ENCODE data around the gene ZNF341. TPM values are rescaled to one million over a fixed set of nuclear protein-coding genes. Genes with fewer than 3 reads are reported as not detected.
A peak's percentile ranks its signal among the peaks of the same experiment; 100 is the strongest.
"Not testable (repeated sequence)": the region's sequence is repeated elsewhere in the genome, so short reads cannot be mapped to it uniquely, and the experiment has no call there.

ZNF341 gene
- total RNA-seq, 1 experiment from 2014 or later, result 0.64 TPM

DNA sequence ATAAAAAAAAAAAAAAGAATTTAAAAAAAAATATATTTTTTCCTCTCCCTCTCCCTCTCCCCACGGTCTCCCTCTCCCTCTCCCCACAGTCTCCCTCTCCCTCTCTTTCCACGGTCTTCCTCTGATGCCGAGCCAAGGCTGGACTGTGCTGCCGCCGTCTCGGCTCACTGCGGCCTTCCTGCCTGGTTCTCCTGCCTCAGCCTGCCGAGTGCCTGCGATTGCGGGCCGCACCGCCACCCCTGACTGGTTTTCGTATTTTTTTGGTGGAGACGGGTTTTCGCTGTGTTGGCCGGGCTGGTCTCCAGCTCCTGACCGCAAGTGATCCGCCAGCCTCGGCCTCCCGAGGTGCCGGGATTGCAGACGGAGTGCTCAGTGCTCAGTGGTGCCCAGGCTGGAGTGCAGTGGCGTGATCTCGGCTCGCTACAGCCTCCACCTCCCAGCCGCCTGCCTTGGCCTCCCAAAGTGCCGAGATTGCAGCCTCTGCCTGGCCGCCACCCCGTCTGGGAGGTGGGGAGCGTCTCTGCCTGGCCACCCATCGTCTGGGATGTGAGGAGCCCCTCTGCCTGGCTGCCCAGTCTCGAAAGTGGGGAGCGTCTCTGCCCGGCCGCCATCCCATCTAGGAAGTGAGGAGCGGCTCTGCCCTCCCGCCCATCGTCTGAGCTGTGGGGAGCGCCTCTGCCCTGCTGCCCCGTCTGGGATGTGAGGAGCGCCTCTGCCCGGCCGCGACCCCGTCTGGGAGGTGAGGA, 30.9 kb upstream of the ZNF341 start:
- in situ Hi-C loops (cut with HindIII; ENCODE audit: low pct_unique_long_range_greater_than_20kb, low sequenced_read_pairs), result not testable (repeated sequence)

GRCh38 chr20:33701629-33702450, 30.0 kb upstream of the ZNF341 start:
- in situ Hi-C loops (cut with HindIII; ENCODE audit: low pct_unique_long_range_greater_than_20kb, low sequenced_read_pairs), result no loop called here
- no peak for DNase-seq (ENCODE audit: low read depth)

More for the DNA sequence above, 30.9 kb upstream of the ZNF341 start:
- not testable (repeated sequence) for DNase-seq (ENCODE audit: low read depth)

DNA sequence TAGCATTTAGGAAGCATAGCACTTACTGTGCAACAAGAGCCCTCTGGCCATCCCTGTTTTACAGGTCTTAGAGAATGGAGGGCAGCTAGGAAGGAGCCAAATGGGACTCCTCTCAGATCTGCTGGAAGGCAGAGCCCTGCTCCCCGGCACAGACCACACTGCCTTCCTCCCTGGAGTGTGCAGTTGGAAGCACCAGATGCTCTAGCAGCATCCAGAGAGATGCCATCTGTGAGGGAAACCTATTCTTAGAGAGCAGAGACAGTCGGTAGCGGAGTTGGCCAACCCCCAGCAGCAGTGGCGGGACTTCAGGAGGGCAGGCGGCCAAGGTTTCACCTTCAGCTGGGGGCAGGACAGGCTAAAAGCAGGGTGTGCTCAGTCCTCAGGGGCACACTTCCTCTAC, 28.9 kb upstream of the ZNF341 start:
- DNase-seq (ENCODE audit: low read depth), result no peak
- in situ Hi-C loops (cut with HindIII; ENCODE audit: low pct_unique_long_range_greater_than_20kb, low sequenced_read_pairs), result no loop called here

- in situ Hi-C loops (cut with HindIII; ENCODE audit: low pct_unique_long_range_greater_than_20kb, low sequenced_read_pairs), result no loop called here
Observed at GRCh38 chr20:33703498-33704137, 28.2 kb upstream of the ZNF341 start.

GRCh38 chr20:33704197-33704924, 27.4 kb upstream of the ZNF341 start:
- in situ Hi-C loops (cut with HindIII; ENCODE audit: low pct_unique_long_range_greater_than_20kb, low sequenced_read_pairs), result no loop called here
- DNase-seq (ENCODE audit: low read depth), result peak; percentile 40

More at GRCh38 chr20:33703498-33704137, 28.2 kb upstream of the ZNF341 start:
- DNase-seq (ENCODE audit: low read depth), result no peak

- in situ Hi-C loops (cut with HindIII; ENCODE audit: low pct_unique_long_range_greater_than_20kb, low sequenced_read_pairs), result no loop called here
- no peak for DNase-seq (ENCODE audit: low read depth)
Observed at GRCh38 chr20:33707668-33708067, 24.1 kb upstream of the ZNF341 start.

GRCh38 chr20:33709398-33709797, 22.4 kb upstream of the ZNF341 start:
- DNase-seq (ENCODE audit: low read depth), result no peak
- in situ Hi-C loops (cut with HindIII; ENCODE audit: low pct_unique_long_range_greater_than_20kb, low sequenced_read_pairs), result no loop called here

DNA sequence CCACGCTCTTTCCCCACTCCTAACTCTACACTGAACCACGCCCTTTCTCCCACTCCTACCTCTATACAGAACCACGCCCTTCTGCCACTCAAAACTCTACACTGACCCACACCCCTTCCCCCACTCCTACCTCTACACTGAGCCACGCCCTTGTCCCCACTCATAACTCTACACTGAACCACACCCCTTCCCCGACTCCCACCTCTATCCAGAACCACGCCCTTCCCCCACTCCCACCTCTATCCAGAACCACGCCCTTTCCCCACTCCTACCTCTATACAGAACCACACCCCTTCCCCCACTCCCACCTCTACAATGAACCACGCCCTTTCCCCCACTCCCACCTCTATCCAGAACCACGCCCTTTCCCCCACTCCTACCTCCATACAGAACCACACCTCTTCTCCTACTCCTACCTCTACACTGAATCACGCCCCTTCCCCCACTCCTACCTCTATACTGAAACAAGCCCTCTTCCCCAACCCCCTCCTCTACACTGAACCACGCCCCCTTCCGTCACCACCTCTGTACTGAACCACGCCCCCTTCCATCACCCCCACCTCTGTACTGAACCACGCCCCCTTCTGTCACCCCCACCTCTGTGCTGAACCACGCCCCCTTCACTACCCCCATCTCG, 21.8 kb upstream of the ZNF341 start:
- in situ Hi-C loops (cut with HindIII; ENCODE audit: low pct_unique_long_range_greater_than_20kb, low sequenced_read_pairs), result no loop called here
- no peak for DNase-seq (ENCODE audit: low read depth)

DNA sequence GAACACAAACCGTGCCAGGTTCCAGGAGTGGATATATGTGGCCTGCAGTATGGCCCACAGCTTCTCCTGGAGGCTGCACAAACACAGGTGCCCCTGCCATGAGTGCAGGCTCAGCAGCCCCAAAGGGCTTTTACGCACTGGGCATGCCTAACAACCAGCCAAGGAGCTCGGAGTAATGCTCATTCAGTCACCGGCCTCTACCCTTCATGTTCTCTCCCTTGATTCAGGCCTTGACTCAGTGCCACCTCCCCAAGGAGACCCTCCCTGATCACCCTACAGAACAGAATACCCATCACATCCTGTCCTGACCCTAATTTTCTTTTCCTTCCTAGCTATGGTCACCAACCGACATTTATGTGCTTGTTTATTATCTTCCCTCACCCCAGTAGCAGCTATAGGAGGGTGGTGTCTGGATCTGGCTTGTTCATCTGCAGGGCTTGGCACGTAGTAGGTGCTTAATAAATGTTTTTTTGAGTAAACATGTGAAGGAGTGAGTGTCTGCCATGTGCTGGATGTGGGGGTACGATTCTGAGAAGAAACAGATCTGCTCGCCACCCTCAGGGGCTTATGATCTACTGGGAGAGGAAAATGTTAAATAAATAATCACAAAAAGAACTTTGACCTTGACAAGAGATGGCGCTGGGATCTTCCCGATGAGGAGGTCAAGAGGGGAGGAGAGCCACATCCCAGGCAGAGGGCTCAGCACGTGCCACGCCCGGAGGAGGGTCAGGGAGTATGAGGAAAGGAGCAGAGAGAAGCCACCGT, 20.9 kb upstream of the ZNF341 start:
- in situ Hi-C loops (cut with HindIII; ENCODE audit: low pct_unique_long_range_greater_than_20kb, low sequenced_read_pairs), result no loop called here
- no peak for DNase-seq (ENCODE audit: low read depth)

- DNase-seq (ENCODE audit: low read depth), result no peak
- in situ Hi-C loops (cut with HindIII; ENCODE audit: low pct_unique_long_range_greater_than_20kb, low sequenced_read_pairs), result no loop called here
Observed at GRCh38 chr20:33711446-33711738, 20.4 kb upstream of the ZNF341 start.

GRCh38 chr20:33713865-33714367, 17.9 kb upstream of the ZNF341 start:
- in situ Hi-C loops (cut with HindIII; ENCODE audit: low pct_unique_long_range_greater_than_20kb, low sequenced_read_pairs), result no loop called here
- no peak for DNase-seq (ENCODE audit: low read depth)

- in situ Hi-C loops (cut with HindIII; ENCODE audit: low pct_unique_long_range_greater_than_20kb, low sequenced_read_pairs), result no loop called here
- DNase-seq (ENCODE audit: low read depth), result no peak
Observed at GRCh38 chr20:33716498-33716897, 15.3 kb upstream of the ZNF341 start.

GRCh38 chr20:33719277-33719988, 12.4 kb upstream of the ZNF341 start:
- no peak for DNase-seq (ENCODE audit: low read depth)
- in situ Hi-C loops (cut with HindIII; ENCODE audit: low pct_unique_long_range_greater_than_20kb, low sequenced_read_pairs), result no loop called here

GRCh38 chr20:33719989-33720709, 11.6 kb upstream of the ZNF341 start, which contains the start of gene PXMP4:
Gene PXMP4 (minus strand): TSS chr20:33720310. CDS start chr20:33720207, 103 bp downstream.
- in situ Hi-C loops (cut with HindIII; ENCODE audit: low pct_unique_long_range_greater_than_20kb, low sequenced_read_pairs), result no loop called here
- DNase-seq (ENCODE audit: low read depth), result peak; percentile 99

DNA sequence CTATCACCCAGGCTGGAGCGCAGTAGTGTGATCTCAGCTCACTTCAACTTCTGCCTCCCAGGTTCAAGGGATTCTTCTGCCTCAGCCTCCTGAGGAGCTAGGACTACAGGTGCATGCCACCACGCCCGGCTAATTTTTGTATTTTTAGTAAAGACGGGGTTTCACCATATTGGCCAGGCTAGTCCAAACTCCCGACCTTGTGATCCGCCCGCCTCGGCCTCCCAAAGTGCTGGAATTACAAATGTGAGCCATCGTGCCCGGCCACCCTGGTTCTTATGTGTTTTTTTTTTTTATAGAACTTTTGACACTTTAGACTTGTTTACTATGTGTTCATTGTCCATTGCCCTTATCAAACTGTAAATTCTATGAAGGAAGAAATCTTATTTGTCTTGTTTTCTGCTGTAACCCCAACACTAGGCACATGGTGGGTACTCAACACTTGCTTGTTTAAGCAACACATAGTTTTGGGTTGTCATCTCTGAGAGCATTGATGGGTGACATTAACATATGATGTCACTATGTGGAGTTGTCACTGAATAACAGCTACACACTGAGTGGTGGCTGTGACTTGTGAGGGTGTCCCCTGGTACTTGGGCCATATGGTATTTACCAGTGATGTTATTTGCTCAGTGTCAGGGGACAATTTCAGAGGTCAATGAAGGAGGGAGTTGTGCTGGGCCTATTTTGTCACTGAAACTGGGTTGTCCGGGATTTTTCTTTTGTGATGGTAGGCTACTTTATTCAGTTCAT, 10.2 kb upstream of the ZNF341 start:
- no peak for DNase-seq (ENCODE audit: low read depth)
- in situ Hi-C loops (cut with HindIII; ENCODE audit: low pct_unique_long_range_greater_than_20kb, low sequenced_read_pairs), result no loop called here

Measured in Caki2 (cell line).